SJSA1 (cell line): ENCODE data around the gene SPNS1. TPM values are rescaled to one million over a fixed set of nuclear protein-coding genes. Genes with fewer than 3 reads are reported as not detected.

ENCODE experiments used
- DNase-seq, 2 experiments: peaks; one replicate each; pipeline ENCODE4 v3.0.0-alpha.2; 2015 to 2020; ENCODE audit warnings: low spot score in 2 of 2, low read depth in 1 of 2
- H3K27ac ChIP-seq: fragments of 250-450 bp; sonication (Bioruptor Pico); 2 replicates; pipeline ENCODE4 v1.5.1; 2020; ENCODE audit warnings: mild to moderate bottlenecking, moderate library complexity
- H3K27me3 ChIP-seq: fragments of 250-450 bp; sonication (Bioruptor Pico); replicated peaks from 2 replicates; pipeline ENCODE4 v1.5.1; 2020; ENCODE audit warnings: mild to moderate bottlenecking, moderate library complexity
- H3K36me3 ChIP-seq: fragments of 250-450 bp; sonication (Bioruptor Pico); 2 replicates; pipeline ENCODE4 v1.5.1; 2020; ENCODE audit warnings: mild to moderate bottlenecking
- H3K4me1 ChIP-seq: fragments of 250-450 bp; sonication (Bioruptor Pico); replicated peaks from 2 replicates; pipeline ENCODE4 v1.6.1; 2021; ENCODE audit warnings: mild to moderate bottlenecking
- H3K4me3 ChIP-seq: fragments of 250-450 bp; sonication (Bioruptor Pico); 2 replicates; pipeline ENCODE4 v1.5.1; 2020; ENCODE audit warnings: mild to moderate bottlenecking
- H3K9me3 ChIP-seq: fragments of 250-450 bp; sonication (Bioruptor Pico); replicated peaks from 2 replicates; pipeline ENCODE4 v1.5.1; 2020; ENCODE audit warnings: mild to moderate bottlenecking
- total RNA-seq: library from RNA; depleted of rRNA; stranded (reverse); fragments of >200 nt; shearing (Covaris generic); gene quantifications from 2 replicates; pipeline ENCODE4 v1.2.3, GENCODE V29; 2014

SPNS1 gene
- total RNA-seq, 1 experiment from 2014 or later, result 43.0 TPM

GRCh38 chr16:29011851-29012250 lies 37.3 kb downstream of the SPNS1 start:
- H3K4me3 ChIP-seq, result no peak overlapping the region
- H3K27me3 ChIP-seq, result no peaks in the 10 kb centered on the region
- H3K9me3 ChIP-seq, result no peaks in the 10 kb centered on the region
- H3K27ac ChIP-seq, result no peak overlapping the region
- DNase-seq, result no peak
- H3K4me1 ChIP-seq, result no peaks in the 10 kb centered on the region
- H3K36me3 ChIP-seq, result no peaks in the 10 kb centered on the region

- DNase-seq, result no peak
- no peaks in the 10 kb centered on the region for H3K4me1 ChIP-seq
- no peaks in the 10 kb centered on the region for H3K36me3 ChIP-seq
- H3K4me3 ChIP-seq, result no peak overlapping the region
- no peaks in the 10 kb centered on the region for H3K27me3 ChIP-seq
- H3K27ac ChIP-seq, result no peak overlapping the region
- no peaks in the 10 kb centered on the region for H3K9me3 ChIP-seq
Observed at GRCh38 chr16:29012913-29013553, 38.5 kb downstream of the SPNS1 start.

- no peaks in the 10 kb centered on the region for H3K36me3 ChIP-seq
- no peaks in the 10 kb centered on the region for H3K9me3 ChIP-seq
- DNase-seq, result no peak
- no peak overlapping the region for H3K27ac ChIP-seq
- H3K27me3 ChIP-seq, result no peaks in the 10 kb centered on the region
- H3K4me1 ChIP-seq, result no peaks in the 10 kb centered on the region
- H3K4me3 ChIP-seq, result no peak overlapping the region
Observed at GRCh38 chr16:29014561-29015069, 40.0 kb downstream of the SPNS1 start.

GRCh38 chr16:29022196-29022595 lies 47.6 kb downstream of the SPNS1 start:
- no peak overlapping the region for H3K27ac ChIP-seq
- H3K4me3 ChIP-seq, result no peak overlapping the region
- DNase-seq, result no peak
- no peaks in the 10 kb centered on the region for H3K9me3 ChIP-seq
- peaks cover 18% of the 10 kb centered on the region for H3K4me1 ChIP-seq
- H3K36me3 ChIP-seq, result no peaks in the 10 kb centered on the region
- no peaks in the 10 kb centered on the region for H3K27me3 ChIP-seq

GRCh38 chr16:29023279-29024277 lies 49.0 kb downstream of the SPNS1 start:
- Histone ChIP-seq H3K4me3 (no peak overlapping the region), H3K4me1 (peaks cover 24% of the 10 kb centered on the region)
- DNase-seq, result peak in 1 of 2 experiments; percentile 17

GRCh38 chr16:29024278-29024677 lies 49.7 kb downstream of the SPNS1 start:
- Histone ChIP-seq H3K27me3 (no peaks in the 10 kb centered on the region), H3K27ac (no peak overlapping the region), H3K9me3 (no peaks in the 10 kb centered on the region), H3K36me3 (no peaks in the 10 kb centered on the region), H3K4me1 (peaks cover 31% of the 10 kb centered on the region), H3K4me3 (no peak overlapping the region)
- no peak for DNase-seq

More at GRCh38 chr16:29023279-29024277, 49.0 kb downstream of the SPNS1 start:
- H3K27ac ChIP-seq, result no peak overlapping the region
- H3K36me3 ChIP-seq, result no peaks in the 10 kb centered on the region
- no peaks in the 10 kb centered on the region for H3K27me3 ChIP-seq
- no peaks in the 10 kb centered on the region for H3K9me3 ChIP-seq

GRCh38 chr16:29025218-29025617 lies 50.6 kb downstream of the SPNS1 start:
- Histone ChIP-seq H3K36me3 (no peaks in the 10 kb centered on the region), H3K27me3 (no peaks in the 10 kb centered on the region), H3K4me1 (peaks cover 35% of the 10 kb centered on the region), H3K9me3 (no peaks in the 10 kb centered on the region), H3K27ac (no peak overlapping the region), H3K4me3 (no peak overlapping the region)
- no peak for DNase-seq

GRCh38 chr16:29025735-29026134 lies 51.2 kb downstream of the SPNS1 start:
- Histone ChIP-seq H3K27me3 (no peaks in the 10 kb centered on the region), H3K36me3 (no peaks in the 10 kb centered on the region), H3K4me3 (no peak overlapping the region), H3K27ac (no peak overlapping the region), H3K4me1 (peaks cover 31% of the 10 kb centered on the region), H3K9me3 (no peaks in the 10 kb centered on the region)
- DNase-seq, result no peak

GRCh38 chr16:29028457-29029167 lies 54.0 kb downstream of the SPNS1 start:
- no peaks in the 10 kb centered on the region for H3K27me3 ChIP-seq
- H3K4me3 ChIP-seq, result no peak overlapping the region
- peaks cover 19% of the 10 kb centered on the region for H3K4me1 ChIP-seq
- no peaks in the 10 kb centered on the region for H3K36me3 ChIP-seq
- H3K27ac ChIP-seq, result peak overlapping the region; percentile 80
- no peak for DNase-seq
- no peaks in the 10 kb centered on the region for H3K9me3 ChIP-seq

GRCh38 chr16:29029168-29029994 lies 54.8 kb downstream of the SPNS1 start:
- Histone ChIP-seq H3K36me3 (no peaks in the 10 kb centered on the region), H3K4me1 (peaks cover 19% of the 10 kb centered on the region), H3K27me3 (no peaks in the 10 kb centered on the region), H3K4me3 (no peak overlapping the region), H3K9me3 (no peaks in the 10 kb centered on the region), H3K27ac (peak overlapping the region; percentile 80)
- DNase-seq, result peak; percentile 95 to 98

GRCh38 chr16:29030086-29030840 lies 55.7 kb downstream of the SPNS1 start:
- DNase-seq, result no peak
- Histone ChIP-seq H3K4me3 (no peak overlapping the region), H3K36me3 (no peaks in the 10 kb centered on the region), H3K27me3 (no peaks in the 10 kb centered on the region), H3K27ac (no peak overlapping the region), H3K9me3 (no peaks in the 10 kb centered on the region), H3K4me1 (peaks cover 19% of the 10 kb centered on the region)
